ENCODE measurements around the gene CDK17.

GRCh38 chr12:96233168-96233567, 167.1 kb downstream of the CDK17 start:
- TF ChIP-seq CTCF (IDR thresholded peaks at IDR 0.05) (no peak), POLR2A (IDR thresholded peaks at IDR 0.05) (no peak)

All from thyroid gland (tissue), 4 donors.